Measurements from ENCODE around the gene NME2.

Gene NME2

GRCh38 chr17:51200295-51200694, 34.1 kb downstream of the NME2 start:
- DNase-seq (ENCODE audit: low spot score), result no peak
- H3K27me3 ChIP-seq (ENCODE audit: insufficient read depth, poor library complexity, severe bottlenecking), result no peaks in the 10 kb centered on the region
- no peak overlapping the region for H3K4me3 ChIP-seq (ENCODE audit: severe bottlenecking)
- no peak for TF ChIP-seq CTCF (IDR thresholded peaks at IDR 0.05; ENCODE audit: poor library complexity, severe bottlenecking)
- no peaks in the 10 kb centered on the region for H3K9me3 ChIP-seq (ENCODE audit: severe bottlenecking)
- no peaks in the 10 kb centered on the region for H3K4me1 ChIP-seq (ENCODE audit: insufficient read depth, poor library complexity, severe bottlenecking)
- H3K27ac ChIP-seq (ENCODE audit: poor library complexity, severe bottlenecking), result no peak overlapping the region
- ATAC-seq (ENCODE audit: low read depth), result no peak
- H3K36me3 ChIP-seq (ENCODE audit: low read depth), result peaks cover 86% of the 10 kb centered on the region

GRCh38 chr17:51200846-51201245, 34.6 kb downstream of the NME2 start:
- ATAC-seq (ENCODE audit: low read depth) (no peak), DNase-seq (ENCODE audit: low spot score) (no peak)
- no peak overlapping the region for H3K4me3 ChIP-seq (ENCODE audit: severe bottlenecking)
- no peaks in the 10 kb centered on the region for H3K9me3 ChIP-seq (ENCODE audit: severe bottlenecking)
- TF ChIP-seq CTCF (IDR thresholded peaks at IDR 0.05; ENCODE audit: poor library complexity, severe bottlenecking), result no peak
- no peaks in the 10 kb centered on the region for H3K4me1 ChIP-seq (ENCODE audit: insufficient read depth, poor library complexity, severe bottlenecking)
- H3K27ac ChIP-seq (ENCODE audit: poor library complexity, severe bottlenecking), result no peak overlapping the region
- peaks cover 86% of the 10 kb centered on the region for H3K36me3 ChIP-seq (ENCODE audit: low read depth)
- no peaks in the 10 kb centered on the region for H3K27me3 ChIP-seq (ENCODE audit: insufficient read depth, poor library complexity, severe bottlenecking)

GRCh38 chr17:51203838-51204237, 37.6 kb downstream of the NME2 start:
- DNase-seq (ENCODE audit: low spot score) (no peak), ATAC-seq (ENCODE audit: low read depth) (no peak)
- H3K4me3 ChIP-seq (ENCODE audit: severe bottlenecking), result no peak overlapping the region
- TF ChIP-seq CTCF (IDR thresholded peaks at IDR 0.05; ENCODE audit: poor library complexity, severe bottlenecking), result no peak
- peaks cover 94% of the 10 kb centered on the region for H3K36me3 ChIP-seq (ENCODE audit: low read depth)
- no peaks in the 10 kb centered on the region for H3K27me3 ChIP-seq (ENCODE audit: insufficient read depth, poor library complexity, severe bottlenecking)
- no peak overlapping the region for H3K27ac ChIP-seq (ENCODE audit: poor library complexity, severe bottlenecking)
- no peaks in the 10 kb centered on the region for H3K9me3 ChIP-seq (ENCODE audit: severe bottlenecking)
- H3K4me1 ChIP-seq (ENCODE audit: insufficient read depth, poor library complexity, severe bottlenecking), result no peaks in the 10 kb centered on the region

GRCh38 chr17:51214920-51215319, 48.7 kb downstream of the NME2 start:
- no peak for TF ChIP-seq CTCF (IDR thresholded peaks at IDR 0.05; ENCODE audit: poor library complexity, severe bottlenecking)
- Histone ChIP-seq H3K36me3 (ENCODE audit: low read depth) (peaks cover 74% of the 10 kb centered on the region), H3K27ac (ENCODE audit: poor library complexity, severe bottlenecking) (no peak overlapping the region), H3K27me3 (ENCODE audit: insufficient read depth, poor library complexity, severe bottlenecking) (no peaks in the 10 kb centered on the region), H3K4me1 (ENCODE audit: insufficient read depth, poor library complexity, severe bottlenecking) (no peaks in the 10 kb centered on the region), H3K4me3 (ENCODE audit: severe bottlenecking) (no peak overlapping the region), H3K9me3 (ENCODE audit: severe bottlenecking) (no peaks in the 10 kb centered on the region)
- no peak for ATAC-seq (ENCODE audit: low read depth)
- no peak for DNase-seq (ENCODE audit: low spot score)

GRCh38 chr17:51217946-51218345, 51.7 kb downstream of the NME2 start:
- no peaks in the 10 kb centered on the region for H3K9me3 ChIP-seq (ENCODE audit: severe bottlenecking)
- H3K27ac ChIP-seq (ENCODE audit: poor library complexity, severe bottlenecking), result no peak overlapping the region
- no peak for ATAC-seq (ENCODE audit: low read depth)
- no peak for TF ChIP-seq CTCF (IDR thresholded peaks at IDR 0.05; ENCODE audit: poor library complexity, severe bottlenecking)
- H3K4me1 ChIP-seq (ENCODE audit: insufficient read depth, poor library complexity, severe bottlenecking), result no peaks in the 10 kb centered on the region
- H3K27me3 ChIP-seq (ENCODE audit: insufficient read depth, poor library complexity, severe bottlenecking), result no peaks in the 10 kb centered on the region
- no peak for DNase-seq (ENCODE audit: low spot score)
- H3K4me3 ChIP-seq (ENCODE audit: severe bottlenecking), result no peak overlapping the region
- peaks cover 83% of the 10 kb centered on the region for H3K36me3 ChIP-seq (ENCODE audit: low read depth)

Data from RWPE2 (cell line).